WTC11 (cell line): Measurements from ENCODE around the gene RIN2. TPM values are rescaled to one million over a fixed set of nuclear protein-coding genes. Genes with fewer than 3 reads are reported as not detected.

Experiments used
- ATAC-seq: fragments of 200-7000 bp; cut with Tn5 transposase; 2 replicates; pipeline ENCODE4 v1.10.0; 2021; ENCODE audit warnings: mild to moderate bottlenecking, moderate library complexity
- CTCF ChIA-PET: fragments of 300-600 bp; sonication (Branson Sonifier 250); formaldehyde crosslinking; loops from one replicate; lab custom pipeline; 2021; ENCODE audit warnings: antibody characterized with exemption; lab: Charles Lee
- POLR2A ChIA-PET: fragments of 350-600 bp; sonication (Branson Sonifier 250); formaldehyde crosslinking; loops from one replicate; lab custom pipeline; 2021; ENCODE audit warnings: antibody characterized with exemption; lab: Charles Lee
- DNase-seq: peaks from one replicate; pipeline ENCODE4 v3.0.0; 2021; ENCODE audit warnings: low spot score
- H3K27ac Mint-ChIP-seq: 2 replicates; pipeline ENCODE4 v1.8.0; 2021; ENCODE audit warnings: mixed read lengths
- H3K27me3 Mint-ChIP-seq: 2 replicates; pipeline ENCODE4 v1.8.0; 2021; ENCODE audit warnings: low read depth, mild to moderate bottlenecking, moderate library complexity, mixed read lengths
- H3K36me3 Mint-ChIP-seq: 2 replicates; pipeline ENCODE4 v1.8.0; 2021; ENCODE audit warnings: mixed read lengths
- H3K4me1 Mint-ChIP-seq: 2 replicates; pipeline ENCODE4 v1.8.0; 2022; ENCODE audit warnings: mixed read lengths
- H3K4me3 Mint-ChIP-seq: 2 replicates; pipeline ENCODE4 v1.8.0; 2021; ENCODE audit warnings: mild to moderate bottlenecking, moderate library complexity, mixed read lengths
- H3K9me3 Mint-ChIP-seq: 2 replicates; pipeline ENCODE4 v1.8.0; 2021; ENCODE audit warnings: mixed read lengths
- ARID4B ChIP-seq: sonication (generic); formaldehyde crosslinking; IDR thresholded peaks from 2 replicates; pipeline ENCODE4 v1.8.0; 2023; ENCODE audit warnings: missing genetic modification reagents, mild to moderate bottlenecking, borderline replicate concordance
- CBFB ChIP-seq: sonication (generic); formaldehyde crosslinking; IDR thresholded peaks from 2 replicates; pipeline ENCODE4 v1.8.1; 2022; ENCODE audit warnings: mild to moderate bottlenecking, low read depth, missing genetic modification reagents
- CTCF ChIP-seq: fragments of 200-600 bp; IDR thresholded peaks from 2 replicates; pipeline ENCODE4 v1.8.0; 2022; ENCODE audit warnings: antibody characterized with exemption
- FOXJ3 ChIP-seq: sonication (generic); formaldehyde crosslinking; IDR thresholded peaks from 2 replicates; pipeline ENCODE4 v1.9.0; 2021; ENCODE audit warnings: missing genetic modification reagents, mild to moderate bottlenecking, borderline replicate concordance
- GABPB1 ChIP-seq: sonication (generic); formaldehyde crosslinking; IDR thresholded peaks from 2 replicates; pipeline ENCODE4 v1.8.1; 2023; ENCODE audit warnings: mild to moderate bottlenecking, missing genetic modification reagents
- GTF2I ChIP-seq: fragments of 250-450 bp; sonication (Bioruptor Pico); conservative IDR thresholded peaks from 2 replicates; pipeline ENCODE4 v1.4.0; 2021; ENCODE audit warnings: mild to moderate bottlenecking
- IRF1 ChIP-seq: sonication (generic); formaldehyde crosslinking; IDR thresholded peaks from 2 replicates; pipeline ENCODE4 v1.8.0; 2023; ENCODE audit warnings: missing genetic modification reagents
- MLX ChIP-seq: sonication (generic); formaldehyde crosslinking; IDR thresholded peaks from 2 replicates; pipeline ENCODE4 v1.8.1; 2023; ENCODE audit warnings: mild to moderate bottlenecking, missing genetic modification reagents, moderate library complexity
- SP1 ChIP-seq: sonication (generic); formaldehyde crosslinking; conservative IDR thresholded peaks from 2 replicates; pipeline ENCODE4 v1.8.1; 2022; ENCODE audit warnings: missing genetic modification reagents
- USF1 ChIP-seq: sonication (generic); formaldehyde crosslinking; IDR thresholded peaks from 2 replicates; pipeline ENCODE4 v1.8.0; 2022; ENCODE audit warnings: mild to moderate bottlenecking, missing genetic modification reagents
- USF2 ChIP-seq: sonication (generic); formaldehyde crosslinking; IDR thresholded peaks from 2 replicates; pipeline ENCODE4 v1.8.1; 2023; ENCODE audit warnings: mild to moderate bottlenecking, missing genetic modification reagents, moderate library complexity
- ZNF512 ChIP-seq: sonication (generic); formaldehyde crosslinking; IDR thresholded peaks from 2 replicates; pipeline ENCODE4 v1.8.1; 2022; ENCODE audit warnings: missing genetic modification reagents, borderline replicate concordance
- ZNF671 ChIP-seq: fragments of 250-450 bp; sonication (Bioruptor Pico); IDR thresholded peaks from 2 replicates; pipeline ENCODE4 v1.8.0; 2021; ENCODE audit warnings: mild to moderate bottlenecking
- total RNA-seq: library from RNA; stranded (reverse); gene quantifications from 3 replicates; pipeline ENCODE4 v1.2.3, GENCODE V29; 2021

Gene RIN2
- total RNA-seq, 1 experiment from 2014 or later = 4.3 TPM

- TF ChIP-seq ARID4B (CRISPR knock-in tag) = no peak
- TF ChIP-seq, all 79 proteins: peak for 0
These were observed 39.2 kb upstream of the RIN2 start (continued) for GRCh38 chr20:19718880-19719279.

- ChIA-PET POLR2A (no interaction called here), CTCF (no interaction called here)
- peaks cover 20% of the 10 kb centered on the region for H3K9me3 Mint-ChIP-seq
- H3K4me1 Mint-ChIP-seq = 0 out of 2 replicates have a peak, but pooled peaks cover 2% of the 10 kb centered on the region
- no peaks in the 10 kb centered on the region for H3K27me3 Mint-ChIP-seq
- no peak overlapping the region for H3K27ac Mint-ChIP-seq
- ATAC-seq (no peak), DNase-seq (no peak)
- TF ChIP-seq GABPB1 (CRISPR knock-in tag) (no peak), FOXJ3 (CRISPR knock-in tag) (no peak), GTF2I (CRISPR knock-in tag) (no peak), CBFB (no peak), SP1 (CRISPR knock-in tag) (no peak), IRF1 (CRISPR knock-in tag) (no peak), USF2 (no peak), ZNF512 (CRISPR knock-in tag) (no peak), USF1 (no peak), CTCF (no peak), MLX (CRISPR knock-in tag) (no peak), ZNF671 (CRISPR knock-in tag) (no peak)
- peaks cover 18% of the 10 kb centered on the region for H3K36me3 Mint-ChIP-seq
- H3K4me3 Mint-ChIP-seq = no peak overlapping the region
These were observed 37.1 kb upstream of the RIN2 start for GRCh38 chr20:19720991-19721390.
